Glutamatergic neuron (in vitro differentiated cells): Measurements from ENCODE around the gene MR1. TPM values are rescaled to one million over a fixed set of nuclear protein-coding genes. Genes with fewer than 3 reads are reported as not detected.
A peak's percentile ranks its signal among the peaks of the same experiment; 100 is the strongest.

Experiments used
- DNase-seq: peaks from one replicate; pipeline ENCODE4 v3.0.0; 2022
- H3K27ac Mint-ChIP-seq: one replicate; pipeline ENCODE4 v1.8.0; 2020; ENCODE audit warnings: mild to moderate bottlenecking, mixed read lengths, inconsistent platforms; ENCODE audit not compliant: unreplicated experiment
- H3K27me3 Mint-ChIP-seq: one replicate; pipeline ENCODE4 v1.8.0; 2020; ENCODE audit warnings: mild to moderate bottlenecking, moderate library complexity, mixed read lengths, inconsistent platforms; ENCODE audit not compliant: unreplicated experiment
- H3K36me3 Mint-ChIP-seq: one replicate; pipeline ENCODE4 v1.8.0; 2020; ENCODE audit warnings: mild to moderate bottlenecking, mixed read lengths, inconsistent platforms; ENCODE audit not compliant: unreplicated experiment
- H3K4me1 Mint-ChIP-seq: one replicate; pipeline ENCODE4 v1.8.0; 2020; ENCODE audit warnings: mild to moderate bottlenecking, low read depth, mixed read lengths, inconsistent platforms; ENCODE audit not compliant: unreplicated experiment
- H3K4me3 Mint-ChIP-seq: one replicate; pipeline ENCODE4 v1.8.0; 2020; ENCODE audit warnings: mild to moderate bottlenecking, mixed read lengths, inconsistent platforms; ENCODE audit not compliant: unreplicated experiment
- H3K9me3 Mint-ChIP-seq: one replicate; pipeline ENCODE4 v1.8.0; 2020; ENCODE audit warnings: mild to moderate bottlenecking, moderate library complexity, mixed read lengths, inconsistent platforms; ENCODE audit not compliant: unreplicated experiment
- CTCF ChIP-seq: fragments of 200-600 bp; sonication (generic); IDR thresholded peaks from one replicate; pipeline ENCODE4 v1.5.0; 2021; ENCODE audit not compliant: partially characterized antibody, unreplicated experiment
- total RNA-seq: library from RNA; stranded (reverse); fragmentation: NEBNext Ultra II Directional; extraction: Animal tissue kit (Norgen Biotek cat#: 25700); gene quantifications from one replicate; pipeline ENCODE4 v1.2.1, GENCODE V29; 2021; ENCODE audit not compliant: unreplicated experiment

MR1 gene
- total RNA-seq, 1 donor from 2014 or later, result not detected

- TF ChIP-seq CTCF, result no peak
- H3K27me3 Mint-ChIP-seq, result peaks cover 4% of the 10 kb centered on the region
- H3K4me1 Mint-ChIP-seq, result no peaks in the 10 kb centered on the region
- no peak overlapping the region for H3K4me3 Mint-ChIP-seq
- no peaks in the 10 kb centered on the region for H3K36me3 Mint-ChIP-seq
- DNase-seq, result no peak
- no peaks in the 10 kb centered on the region for H3K9me3 Mint-ChIP-seq
- H3K27ac Mint-ChIP-seq, result no peak overlapping the region
Measured at GRCh38 chr1:181036107-181036836, 2.5 kb downstream of the MR1 start.

- Mint-ChIP-seq H3K4me3 (no peak overlapping the region), H3K4me1 (no peaks in the 10 kb centered on the region), H3K27ac (no peak overlapping the region), H3K9me3 (no peaks in the 10 kb centered on the region), H3K27me3 (peaks cover 4% of the 10 kb centered on the region), H3K36me3 (no peaks in the 10 kb centered on the region)
- no peak for TF ChIP-seq CTCF
- no peak for DNase-seq
Measured at GRCh38 chr1:181037386-181037785, 3.6 kb downstream of the MR1 start.

- DNase-seq, result peak; percentile 35
- TF ChIP-seq CTCF, result peak; percentile 63
- no peak overlapping the region for H3K4me3 Mint-ChIP-seq
Measured at GRCh38 chr1:181038399-181038873, 4.7 kb downstream of the MR1 start.

GRCh38 chr1:181040284-181040865 lies 6.6 kb downstream of the MR1 start:
- no peak for TF ChIP-seq CTCF
- H3K36me3 Mint-ChIP-seq, result no peaks in the 10 kb centered on the region
- no peak overlapping the region for H3K27ac Mint-ChIP-seq
- no peaks in the 10 kb centered on the region for H3K9me3 Mint-ChIP-seq
- H3K27me3 Mint-ChIP-seq, result peaks cover 2% of the 10 kb centered on the region
- H3K4me1 Mint-ChIP-seq, result peaks cover 3% of the 10 kb centered on the region
- no peak overlapping the region for H3K4me3 Mint-ChIP-seq
- no peak for DNase-seq

More at GRCh38 chr1:181038399-181038873, 4.7 kb downstream of the MR1 start:
- Mint-ChIP-seq H3K36me3 (no peaks in the 10 kb centered on the region), H3K9me3 (no peaks in the 10 kb centered on the region), H3K27ac (no peak overlapping the region), H3K27me3 (peaks cover 2% of the 10 kb centered on the region), H3K4me1 (peaks cover 3% of the 10 kb centered on the region)
